Activated CD4-positive, alpha-beta T cell treated with anti-CD3 and anti-CD28 coated beads, Interleukin-2, amount 50 U/mL, for 16 hours (primary cell): Measurements from ENCODE around the gene GNB1L.

Experiments
- DNase-seq: peaks from one replicate; pipeline ENCODE4 v3.0.0-alpha.2; 2020

GNB1L gene

GRCh38 chr22:19821523-19822300, 33.0 kb downstream of the GNB1L start:
- no peak for DNase-seq

- DNase-seq, result no peak
Observed at GRCh38 chr22:19820880-19821522, 33.7 kb downstream of the GNB1L start.

DNA sequence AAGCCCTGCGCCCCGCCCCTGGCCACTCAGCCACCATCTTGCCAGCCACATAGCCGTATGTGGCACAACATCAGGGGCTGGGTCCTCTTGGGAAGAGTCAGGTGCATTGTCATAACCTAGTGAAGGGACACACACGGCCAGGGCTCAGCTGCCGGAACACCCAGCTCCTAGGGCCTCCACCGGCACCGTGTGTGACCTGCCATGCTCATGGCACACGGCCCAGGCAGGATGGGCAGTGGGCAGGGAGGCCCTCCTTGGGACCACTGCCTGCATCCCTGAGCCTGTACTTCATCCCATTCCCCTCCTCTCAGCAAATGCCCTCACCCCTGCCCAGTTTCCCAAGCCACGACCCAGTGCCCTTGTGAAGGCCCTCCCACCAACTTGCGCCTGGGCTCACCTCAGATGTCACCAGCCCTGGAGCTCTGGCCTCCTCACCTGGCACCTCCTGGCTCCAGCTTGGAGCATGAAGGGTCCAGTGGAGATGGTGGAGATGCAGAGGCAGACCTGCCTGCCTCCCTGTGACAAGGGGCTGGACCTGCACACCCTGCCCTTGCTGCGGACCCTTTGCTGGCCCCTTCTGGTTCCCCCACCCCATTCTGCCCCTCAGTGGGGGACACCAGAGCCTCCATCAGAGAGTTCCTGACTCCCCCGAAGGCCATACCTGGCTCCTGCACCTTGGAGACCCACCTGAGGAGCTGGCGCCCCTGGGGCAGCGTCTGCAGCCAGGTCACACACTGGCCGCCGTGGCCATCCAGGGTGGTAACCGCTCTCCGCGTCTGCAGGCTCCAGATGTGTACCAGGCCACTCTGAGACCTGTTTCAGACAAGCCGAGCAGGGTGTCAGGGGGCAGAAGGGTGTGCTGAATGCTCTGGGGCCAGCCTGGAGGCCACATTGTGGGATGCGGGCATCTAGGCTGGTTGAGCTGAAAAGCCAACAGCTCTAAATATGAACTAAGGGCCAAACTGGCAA, 34.5 kb downstream of the GNB1L start:
- no peak for DNase-seq

DNA sequence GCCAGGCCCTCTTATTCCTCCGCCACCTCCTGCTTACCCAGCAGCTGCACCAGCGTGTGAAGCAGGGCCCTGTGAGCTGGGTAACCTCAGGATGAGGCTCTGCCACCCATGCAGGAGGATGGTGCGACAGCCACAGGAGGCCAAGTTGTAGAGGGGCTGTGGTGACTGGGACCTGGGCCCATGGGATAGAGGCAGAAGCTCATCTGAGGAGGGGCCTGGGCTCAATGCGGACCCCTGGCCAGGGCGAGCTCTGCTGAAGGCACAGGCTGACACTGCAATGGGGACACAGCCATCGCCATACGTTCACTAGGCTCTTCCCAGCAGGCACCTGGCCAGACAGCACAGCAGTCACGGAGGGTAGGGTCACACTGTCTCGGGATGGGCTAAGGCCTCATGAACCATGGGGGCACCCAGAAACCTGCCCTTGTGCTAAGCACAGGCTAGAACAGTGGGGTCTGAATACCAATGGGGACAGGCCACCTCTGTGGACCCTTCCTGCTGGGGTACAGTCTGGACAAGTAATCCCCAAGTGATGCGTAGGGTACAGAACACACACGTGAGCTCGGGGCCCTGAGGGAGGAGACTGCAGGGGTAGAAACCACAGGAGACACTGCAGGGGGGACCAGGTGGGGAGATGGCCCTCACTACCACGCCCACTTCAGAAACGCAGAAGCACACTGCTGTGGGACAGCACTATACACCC, 35.3 kb downstream of the GNB1L start:
- no peak for DNase-seq

GRCh38 chr22:19818324-19819207, 36.1 kb downstream of the GNB1L start:
- no peak for DNase-seq

GRCh38 chr22:19816372-19817119, 38.1 kb downstream of the GNB1L start:
- DNase-seq, result no peak

- DNase-seq, result no peak
Observed at GRCh38 chr22:19815823-19816290, 38.8 kb downstream of the GNB1L start.

DNA sequence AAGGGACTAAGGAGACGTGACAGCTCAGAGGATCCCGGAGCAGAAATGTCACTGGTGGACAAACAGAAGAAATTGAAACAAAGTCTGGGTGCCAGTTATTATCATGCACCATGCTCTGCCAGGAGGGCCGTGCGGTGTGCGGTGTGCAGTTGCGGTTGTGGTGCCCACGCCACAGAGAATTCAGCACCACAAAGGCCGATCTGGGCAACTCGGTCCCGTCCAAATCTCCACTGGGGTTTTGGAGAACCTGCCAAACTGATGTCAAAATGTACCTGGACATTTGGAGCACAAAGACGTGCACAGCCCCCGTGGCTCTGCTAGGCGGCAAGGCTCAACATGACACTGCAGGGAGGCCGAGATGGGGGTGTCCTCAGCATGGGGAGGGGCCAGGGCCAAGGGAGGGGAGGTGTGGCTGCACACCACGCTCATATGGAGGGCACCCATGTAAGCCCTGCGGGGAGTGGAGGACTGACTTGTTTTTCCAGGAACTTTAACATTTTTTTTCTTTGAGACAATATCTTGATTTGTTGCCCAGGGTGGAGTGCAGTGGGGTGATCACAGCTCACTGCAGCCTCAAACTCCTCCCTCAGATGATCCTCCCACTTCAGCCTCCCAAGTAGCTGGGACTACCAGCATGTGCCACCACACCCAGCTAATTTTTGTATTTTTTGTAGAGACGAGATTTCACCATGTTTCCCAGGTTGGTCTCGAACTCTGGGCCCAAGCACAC, 39.4 kb downstream of the GNB1L start:
- DNase-seq, result no peak

DNA sequence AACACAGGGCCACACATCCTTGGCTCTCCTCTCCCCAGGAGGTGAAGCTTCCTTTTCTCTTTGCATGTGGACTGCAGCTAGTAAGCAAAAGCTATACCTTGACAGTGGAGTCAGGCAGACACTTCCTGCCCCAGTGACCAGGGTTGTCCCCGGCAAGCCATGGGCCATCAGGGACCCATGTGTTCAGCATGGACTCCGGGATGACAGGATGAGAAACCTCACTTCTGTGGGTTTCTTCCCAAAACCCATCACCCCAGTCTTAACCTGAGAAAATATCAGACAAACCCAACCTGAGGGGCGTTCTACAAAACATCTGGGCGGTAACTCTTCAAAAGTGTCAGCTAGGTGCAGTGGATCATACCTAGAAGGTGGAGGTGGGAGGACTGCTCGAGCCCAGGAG, 40.2 kb downstream of the GNB1L start:
- no peak for DNase-seq

GRCh38 chr22:19812910-19813309, 41.8 kb downstream of the GNB1L start:
- no peak for DNase-seq

DNA sequence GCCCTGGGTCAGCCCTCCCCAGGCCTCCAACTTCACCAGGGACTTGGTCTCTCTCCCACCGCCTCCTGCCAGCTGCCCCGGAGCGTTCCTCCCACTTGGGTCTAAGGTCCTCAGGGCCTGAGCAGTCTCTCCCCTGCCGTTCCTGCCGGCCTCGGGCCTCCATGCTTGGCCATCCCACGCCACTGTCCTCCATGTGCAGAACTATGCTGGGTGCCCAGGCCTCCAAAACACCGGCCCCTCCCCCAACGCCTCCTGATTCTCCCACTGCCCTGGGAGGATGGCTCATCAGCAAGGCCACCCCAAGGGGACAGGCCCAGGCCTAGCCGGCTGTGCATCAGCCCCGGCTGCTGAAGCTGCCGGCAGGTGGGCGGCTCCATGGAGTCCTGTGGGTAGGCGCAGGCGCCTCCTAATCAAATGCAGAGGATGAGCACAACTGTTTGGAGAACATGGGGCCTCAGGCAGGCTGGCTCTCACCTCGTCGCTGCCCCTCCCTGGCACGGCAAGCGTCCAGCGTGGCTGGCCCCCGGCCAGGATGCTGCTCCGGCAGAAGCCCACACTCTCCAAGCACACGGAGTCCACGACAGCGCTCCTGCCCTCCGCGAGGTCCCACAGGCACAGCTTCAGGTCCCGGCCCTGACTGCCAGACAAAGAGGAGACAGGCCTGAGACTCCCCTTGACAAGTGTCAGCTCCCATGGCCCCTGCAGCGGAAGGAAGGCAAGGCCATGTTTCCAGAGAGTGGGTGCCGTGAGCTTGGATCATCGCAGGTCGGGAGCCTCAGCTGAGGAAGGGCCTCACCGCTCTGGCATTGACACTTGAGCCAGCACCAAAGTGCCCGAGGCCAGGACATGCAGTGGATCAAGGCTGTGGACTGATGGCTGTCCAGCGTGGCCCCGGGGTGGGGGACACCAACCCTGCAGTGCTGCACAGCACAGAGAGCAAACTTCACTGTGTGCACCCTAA, 42.6 kb downstream of the GNB1L start:
- DNase-seq, result no peak

- DNase-seq, result no peak
Observed at GRCh38 chr22:19811211-19811621, 43.5 kb downstream of the GNB1L start.

DNA sequence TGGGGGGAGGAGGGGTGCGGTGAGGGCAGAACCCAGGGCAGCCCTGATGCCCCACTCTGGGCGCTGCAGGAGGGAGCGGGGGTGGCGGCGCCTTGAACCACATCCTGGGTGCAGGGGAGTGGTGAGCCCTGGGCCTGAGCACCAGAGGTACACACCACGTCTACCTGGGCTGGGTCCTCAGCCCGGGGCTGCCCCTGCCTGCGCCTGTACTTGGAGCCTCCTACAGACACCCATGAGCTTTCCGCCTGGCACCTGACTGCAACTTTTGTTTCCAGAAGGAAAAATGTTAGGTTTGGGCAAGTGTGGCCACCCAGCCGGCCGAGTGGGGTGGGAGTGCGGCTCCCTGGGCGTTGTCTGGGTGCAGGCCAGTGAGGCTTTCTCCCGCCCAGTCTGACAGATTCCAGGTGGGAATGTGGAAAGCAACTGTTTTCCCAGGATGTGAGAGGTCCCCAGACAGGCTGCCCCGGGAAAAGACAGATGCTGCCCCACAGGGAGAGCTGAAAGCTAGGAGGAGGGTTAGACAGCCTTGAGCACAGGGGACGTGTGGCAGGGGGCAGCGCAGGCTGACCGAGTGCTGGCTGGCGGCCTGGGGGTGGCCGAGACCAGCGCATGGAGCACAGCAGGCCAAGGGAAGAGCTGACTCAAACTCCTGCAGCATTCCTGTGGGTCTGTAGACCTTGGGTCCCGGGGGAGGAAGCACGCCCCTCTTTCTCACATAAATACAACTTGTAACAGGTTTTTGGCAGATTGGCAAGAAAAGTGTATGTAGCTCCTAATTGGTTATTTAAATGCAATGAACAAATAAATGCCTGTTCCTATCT, 44.1 kb downstream of the GNB1L start:
- DNase-seq, result no peak

- DNase-seq, result no peak
Observed at GRCh38 chr22:19809741-19810140, 44.9 kb downstream of the GNB1L start.

DNA sequence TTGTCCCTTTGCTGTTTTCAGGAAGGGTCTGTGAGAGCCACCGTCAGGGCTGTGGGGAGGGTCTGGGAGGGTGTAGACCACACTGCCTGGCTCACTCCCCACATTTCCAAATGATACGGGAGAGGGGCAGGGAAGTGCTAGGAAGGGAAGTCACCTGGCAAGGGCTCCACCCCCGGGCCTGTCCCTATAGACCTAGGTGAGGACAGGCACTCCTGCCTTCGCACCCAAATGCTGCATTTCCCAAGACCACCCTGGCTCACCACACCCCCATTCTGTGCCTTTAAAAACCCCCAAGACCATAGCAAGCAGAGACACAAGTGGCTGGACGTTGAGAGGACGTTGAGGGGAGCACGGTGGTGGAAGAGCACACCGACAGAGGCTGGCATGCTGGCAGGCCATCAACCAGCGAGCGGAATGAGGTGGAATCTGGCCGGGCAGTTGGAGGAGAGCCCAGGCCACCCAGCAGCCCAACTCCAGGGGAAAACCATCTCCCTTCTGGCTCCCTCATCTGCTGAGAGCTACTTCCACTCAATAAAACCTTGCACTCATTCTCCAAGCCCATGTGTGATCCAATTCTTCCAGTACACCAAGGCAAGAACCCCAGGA, 45.7 kb downstream of the GNB1L start:
- DNase-seq, result no peak

- no peak for DNase-seq
Observed at GRCh38 chr22:19807914-19808872, 46.5 kb downstream of the GNB1L start.
